Calu3 (cell line): Measurements from ENCODE around the gene ADCY1. TPM values are rescaled to one million over a fixed set of nuclear protein-coding genes. Genes with fewer than 3 reads are reported as not detected.

Experiments used
- BruUV-seq: library from RNA; stranded (reverse); fragments of 400-500 nt; replicated peaks from 2 replicates; lab custom pipeline; 2021; lab: Mats Ljungman, UMichigan
- CTCF ChIA-PET: fragments of 300-600 bp; sonication (Branson Sonifier 250); formaldehyde crosslinking; loops from one replicate; lab custom pipeline; 2022; ENCODE audit warnings: antibody characterized with exemption; lab: Charles Lee
- DNase-seq: peaks from one replicate; pipeline ENCODE4 v3.0.0; 2022
- H3K27ac Mint-ChIP-seq: one replicate; pipeline ENCODE4 v1.8.0; 2022; ENCODE audit warnings: mixed read lengths; ENCODE audit not compliant: unreplicated experiment
- H3K27me3 Mint-ChIP-seq: one replicate; pipeline ENCODE4 v1.8.0; 2022; ENCODE audit warnings: mixed read lengths; ENCODE audit not compliant: unreplicated experiment
- H3K36me3 Mint-ChIP-seq: one replicate; pipeline ENCODE4 v1.8.0; 2022; ENCODE audit warnings: mild to moderate bottlenecking, moderate library complexity, mixed read lengths; ENCODE audit not compliant: insufficient read depth, unreplicated experiment
- H3K4me1 Mint-ChIP-seq: one replicate; pipeline ENCODE4 v1.8.0; 2022; ENCODE audit warnings: mild to moderate bottlenecking, low read depth, mixed read lengths; ENCODE audit not compliant: unreplicated experiment
- H3K4me3 Mint-ChIP-seq: one replicate; pipeline ENCODE4 v1.8.0; 2022; ENCODE audit warnings: mild to moderate bottlenecking, low read depth, moderate library complexity, mixed read lengths; ENCODE audit not compliant: unreplicated experiment
- H3K9me3 Mint-ChIP-seq: one replicate; pipeline ENCODE4 v1.8.0; 2022; ENCODE audit warnings: low read depth, mixed read lengths; ENCODE audit not compliant: unreplicated experiment
- CTCF ChIP-seq: fragments of 200-600 bp; IDR thresholded peaks from one replicate; pipeline ENCODE4 v1.8.0; 2022; ENCODE audit warnings: antibody characterized with exemption; ENCODE audit not compliant: unreplicated experiment
- intact Hi-C: fragments of 100-400 bp; cut with micrococcal nuclease; formaldehyde crosslinking; loops from one replicate; pipeline ENCODE4 v1.10.0; 2022; ENCODE audit not compliant: unreplicated experiment
- total RNA-seq: library from RNA; stranded (reverse); gene quantifications from 2 replicates; pipeline ENCODE4 v1.2.3, GENCODE V29; 2022

Gene ADCY1
- total RNA-seq, 1 experiment from 2014 or later = 8.8 TPM

- Mint-ChIP-seq H3K36me3 (no peaks in the 10 kb centered on the region), H3K27ac (no peak overlapping the region), H3K4me1 (no peaks in the 10 kb centered on the region), H3K4me3 (no peak overlapping the region), H3K9me3 (no peaks in the 10 kb centered on the region), H3K27me3 (peaks cover 61% of the 10 kb centered on the region)
- DNase-seq = no peak
- BruUV-seq = no TSS peak
- intact Hi-C loops = no loop called here
- CTCF ChIA-PET = no interaction called here
- TF ChIP-seq CTCF = no peak
These were observed 11.5 kb downstream of the ADCY1 start for GRCh38 chr7:45585628-45586027.

GRCh38 chr7:45586542-45587520 is 12.7 kb downstream of the ADCY1 start:
- H3K27ac Mint-ChIP-seq = no peak overlapping the region
- H3K36me3 Mint-ChIP-seq = no peaks in the 10 kb centered on the region
- CTCF ChIA-PET = no interaction called here
- BruUV-seq = no TSS peak
- H3K27me3 Mint-ChIP-seq = peaks cover 64% of the 10 kb centered on the region
- H3K4me3 Mint-ChIP-seq = no peak overlapping the region
- DNase-seq = no peak
- intact Hi-C loops = no loop called here
- no peaks in the 10 kb centered on the region for H3K4me1 Mint-ChIP-seq
- H3K9me3 Mint-ChIP-seq = no peaks in the 10 kb centered on the region
- TF ChIP-seq CTCF = no peak

- CTCF ChIA-PET = no interaction called here
- Mint-ChIP-seq H3K27ac (no peak overlapping the region), H3K36me3 (no peaks in the 10 kb centered on the region), H3K4me1 (no peaks in the 10 kb centered on the region), H3K9me3 (no peaks in the 10 kb centered on the region), H3K4me3 (no peak overlapping the region), H3K27me3 (peaks cover 66% of the 10 kb centered on the region)
- BruUV-seq = no TSS peak
- no peak for TF ChIP-seq CTCF
- no peak for DNase-seq
- intact Hi-C loops = no loop called here
These were observed 14.3 kb downstream of the ADCY1 start for GRCh38 chr7:45588466-45588865.

GRCh38 chr7:45589061-45589460 is 14.9 kb downstream of the ADCY1 start:
- H3K9me3 Mint-ChIP-seq = no peaks in the 10 kb centered on the region

More at GRCh38 chr7:45589061-45589460, 14.9 kb downstream of the ADCY1 start:
- H3K27me3 Mint-ChIP-seq = peaks cover 66% of the 10 kb centered on the region
- no peak overlapping the region for H3K4me3 Mint-ChIP-seq
- H3K27ac Mint-ChIP-seq = no peak overlapping the region
- no peaks in the 10 kb centered on the region for H3K36me3 Mint-ChIP-seq
- H3K4me1 Mint-ChIP-seq = no peaks in the 10 kb centered on the region
- BruUV-seq = no TSS peak
- no peak for TF ChIP-seq CTCF
- CTCF ChIA-PET = no interaction called here
- DNase-seq = no peak
- intact Hi-C loops = no loop called here
